Measurements from ENCODE around the gene ZPR1.
"Not testable (repeated sequence)": the region's sequence is repeated elsewhere in the genome, so short reads cannot be mapped to it uniquely, and the experiment has no call there.

ZPR1 gene

GRCh38 chr11:116823031-116823843, 35.4 kb upstream of the ZPR1 start, which contains the start of gene APOA4:
TSS of gene APOA4 (minus strand) at chr11:116823304. CDS start at chr11:116823191, 113 bp downstream.
- no peak for DNase-seq (ENCODE audit: low spot score)

DNA sequence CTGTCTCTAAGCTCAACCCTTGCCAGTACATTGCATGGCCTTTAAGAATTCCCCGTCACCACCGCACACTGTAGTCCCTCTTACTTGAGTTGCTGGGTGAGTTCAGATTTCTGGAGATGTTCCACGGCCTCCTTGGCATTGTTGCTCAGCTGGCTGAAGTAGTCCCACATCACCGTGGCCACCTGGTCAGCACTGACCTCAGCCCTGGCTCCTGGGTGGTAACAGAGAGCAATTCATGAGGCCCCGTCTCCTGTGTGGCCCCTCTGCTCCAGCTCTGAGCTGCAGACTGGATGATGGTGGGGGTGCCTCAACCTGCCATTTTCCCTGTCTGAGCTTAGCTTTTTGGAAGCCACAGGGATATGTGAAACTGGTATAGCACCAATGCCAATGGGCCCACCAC, 34.8 kb upstream of the ZPR1 start:
- no peak for DNase-seq (ENCODE audit: low spot score)

- DNase-seq (ENCODE audit: low spot score) = no peak
Measured at GRCh38 chr11:116821050-116821918, 33.5 kb upstream of the ZPR1 start.

GRCh38 chr11:116819049-116819448, 31.2 kb upstream of the ZPR1 start:
- no peak for DNase-seq (ENCODE audit: low spot score)

GRCh38 chr11:116814502-116814901, 26.7 kb upstream of the ZPR1 start:
- no peak for DNase-seq (ENCODE audit: low spot score)

DNA sequence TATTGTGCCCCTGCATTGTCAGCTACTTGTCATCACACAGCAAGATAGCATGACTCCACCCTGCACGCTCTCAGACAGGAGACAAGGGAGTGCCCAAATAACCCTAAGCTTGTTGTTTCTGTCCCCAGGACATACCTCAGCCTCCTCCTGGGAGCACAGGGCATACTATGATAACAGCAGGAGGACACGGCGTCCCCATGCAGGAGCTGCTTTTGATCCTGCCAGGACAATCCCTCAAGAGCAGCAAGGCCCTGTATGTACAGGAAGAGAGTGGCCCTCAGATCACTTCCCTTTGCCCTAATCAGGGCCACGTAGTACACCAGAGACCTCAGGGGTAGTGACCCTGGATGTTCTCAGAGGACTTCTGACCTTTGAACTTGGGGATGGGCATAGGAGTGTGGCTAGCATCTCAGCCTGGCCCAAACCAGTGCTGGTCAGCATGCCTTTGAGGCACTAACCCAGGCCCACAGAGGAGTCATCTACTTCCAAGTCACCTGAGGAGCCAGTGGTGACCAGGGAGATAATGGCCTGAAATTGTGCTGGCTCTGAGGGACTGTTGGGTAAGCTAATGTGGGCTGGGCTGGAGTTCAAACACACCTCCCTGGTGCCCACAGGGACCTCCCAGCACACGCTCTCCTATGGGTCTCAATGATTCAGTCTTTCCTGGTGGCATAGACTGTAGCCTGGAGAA, 26.1 kb upstream of the ZPR1 start:
- DNase-seq (ENCODE audit: low spot score) = no peak

GRCh38 chr11:116813170-116813569, 25.3 kb upstream of the ZPR1 start:
- DNase-seq (ENCODE audit: low spot score) = no peak

GRCh38 chr11:116812109-116812508, 24.3 kb upstream of the ZPR1 start:
- no peak for DNase-seq (ENCODE audit: low spot score)

DNA sequence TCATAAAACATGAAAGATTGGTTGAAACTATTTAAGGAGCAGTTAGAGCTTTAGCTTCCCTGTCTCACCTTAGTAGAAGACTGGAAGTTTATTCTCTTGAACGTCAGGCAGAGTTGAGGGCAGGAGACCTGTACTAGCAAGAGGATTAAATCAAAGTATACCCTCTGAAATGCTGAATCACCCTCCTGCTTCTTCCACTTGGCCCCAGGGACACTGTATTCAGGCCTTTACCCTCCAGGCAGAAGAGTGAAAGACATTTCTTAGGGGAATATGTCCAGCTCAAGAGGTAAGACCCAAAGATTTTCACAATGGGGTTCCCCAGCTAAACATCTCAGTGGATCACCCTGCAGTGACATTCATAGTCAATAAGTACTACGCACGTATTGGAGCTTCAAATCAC, 23.4 kb upstream of the ZPR1 start:
- no peak for DNase-seq (ENCODE audit: low spot score)

DNA sequence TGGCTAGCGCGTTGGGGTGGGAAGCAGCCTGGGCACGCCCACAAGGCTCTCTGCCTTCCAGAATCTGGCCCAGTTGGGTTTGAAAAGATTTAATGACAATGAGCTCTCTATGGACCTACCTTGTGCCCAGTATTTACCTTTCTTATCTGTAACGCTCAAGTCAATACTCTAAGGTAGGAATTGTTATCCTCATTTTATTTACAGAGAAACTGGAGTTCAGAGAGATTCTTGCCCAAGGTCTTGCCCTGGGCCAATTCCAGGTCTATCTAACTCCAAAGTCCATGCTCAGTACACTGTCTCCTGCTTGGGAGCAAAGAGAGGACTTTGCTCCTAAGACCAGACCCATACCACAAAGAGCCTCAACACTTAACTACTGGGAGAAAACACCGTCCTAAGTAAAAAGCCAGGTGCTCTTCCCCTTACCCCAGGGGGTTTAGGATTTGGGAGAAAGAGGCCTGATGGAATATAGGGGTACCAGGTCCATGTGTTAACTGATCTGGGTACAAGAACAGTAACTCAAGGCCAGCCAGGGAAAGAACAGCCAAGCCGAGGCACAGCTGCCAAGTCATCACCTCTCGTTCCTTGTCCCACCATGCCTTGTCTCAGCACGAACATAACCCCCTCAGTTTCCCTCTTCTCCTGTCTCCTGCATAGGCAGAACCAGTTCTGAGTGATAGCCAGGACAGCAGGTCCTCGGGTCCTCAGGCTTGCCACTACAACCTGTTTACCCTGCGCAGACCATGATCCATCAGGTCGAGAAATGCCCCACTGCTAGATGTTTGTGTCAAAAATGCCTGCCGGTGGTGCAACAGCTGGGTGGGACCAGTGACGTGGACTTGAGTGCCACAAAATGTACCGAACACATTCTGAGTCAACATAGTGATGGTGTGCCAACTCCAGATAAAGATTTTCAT, 20.7 kb upstream of the ZPR1 start:
- peak; percentile 59 for DNase-seq (ENCODE audit: low spot score)

GRCh38 chr11:116807601-116808261, 19.9 kb upstream of the ZPR1 start:
- DNase-seq (ENCODE audit: low spot score) = no peak

- no peak for DNase-seq (ENCODE audit: low spot score)
Measured at GRCh38 chr11:116804001-116804400, 16.2 kb upstream of the ZPR1 start.

- DNase-seq (ENCODE audit: low spot score) = not testable (repeated sequence)
Measured at GRCh38 chr11:116801662-116802061, 13.8 kb upstream of the ZPR1 start.

DNA sequence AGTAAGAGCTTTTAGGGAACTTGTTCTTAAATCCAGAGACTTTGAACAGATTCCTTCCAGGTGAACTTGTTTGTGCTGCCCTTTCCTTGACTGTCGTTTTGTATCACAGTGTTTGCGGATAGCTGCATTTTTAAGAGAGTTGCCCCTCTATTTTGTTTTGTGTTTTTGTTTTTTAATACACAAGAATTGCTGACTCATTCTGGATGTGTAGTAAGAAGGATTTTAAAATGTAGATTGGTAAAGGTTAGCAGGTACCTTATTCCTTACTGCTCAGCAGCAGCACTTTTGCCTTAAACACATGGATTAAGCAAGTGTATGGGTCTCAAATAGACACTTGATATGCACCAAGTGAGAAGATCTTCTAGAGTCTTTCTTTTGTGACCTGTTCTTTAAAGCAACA, 12.8 kb upstream of the ZPR1 start:
- DNase-seq (ENCODE audit: low spot score) = no peak

DNA sequence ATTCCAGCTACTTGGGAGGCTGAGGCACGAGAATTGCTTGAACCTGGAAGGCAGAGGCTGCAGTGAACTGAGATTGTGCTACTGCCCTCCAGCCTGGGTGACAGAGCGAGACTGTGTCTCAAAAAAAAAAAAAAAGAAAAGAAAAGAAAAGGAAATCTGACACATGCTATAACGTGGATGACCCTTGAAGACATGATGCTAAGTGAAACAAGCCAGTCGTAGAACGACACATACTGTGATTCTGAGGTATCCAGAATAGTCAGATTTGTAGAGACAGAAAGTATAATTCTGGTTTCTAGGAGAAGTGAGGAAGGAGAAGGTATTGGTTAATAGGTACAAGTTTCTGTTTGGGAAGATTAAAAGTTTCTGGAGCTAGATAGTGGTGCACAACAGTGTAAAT, 10.5 kb upstream of the ZPR1 start:
- DNase-seq (ENCODE audit: low spot score) = no peak

- DNase-seq (ENCODE audit: low spot score) = no peak
Measured at GRCh38 chr11:116797816-116798215, 10.0 kb upstream of the ZPR1 start.

- no peak for DNase-seq (ENCODE audit: low spot score)
Measured at GRCh38 chr11:116796548-116796947, 8.7 kb upstream of the ZPR1 start.

- DNase-seq (ENCODE audit: low spot score) = no peak
Measured at GRCh38 chr11:116794851-116795250, 7.0 kb upstream of the ZPR1 start.

GRCh38 chr11:116793772-116794097, 5.9 kb upstream of the ZPR1 start:
- no peak for DNase-seq (ENCODE audit: low spot score)

DNA sequence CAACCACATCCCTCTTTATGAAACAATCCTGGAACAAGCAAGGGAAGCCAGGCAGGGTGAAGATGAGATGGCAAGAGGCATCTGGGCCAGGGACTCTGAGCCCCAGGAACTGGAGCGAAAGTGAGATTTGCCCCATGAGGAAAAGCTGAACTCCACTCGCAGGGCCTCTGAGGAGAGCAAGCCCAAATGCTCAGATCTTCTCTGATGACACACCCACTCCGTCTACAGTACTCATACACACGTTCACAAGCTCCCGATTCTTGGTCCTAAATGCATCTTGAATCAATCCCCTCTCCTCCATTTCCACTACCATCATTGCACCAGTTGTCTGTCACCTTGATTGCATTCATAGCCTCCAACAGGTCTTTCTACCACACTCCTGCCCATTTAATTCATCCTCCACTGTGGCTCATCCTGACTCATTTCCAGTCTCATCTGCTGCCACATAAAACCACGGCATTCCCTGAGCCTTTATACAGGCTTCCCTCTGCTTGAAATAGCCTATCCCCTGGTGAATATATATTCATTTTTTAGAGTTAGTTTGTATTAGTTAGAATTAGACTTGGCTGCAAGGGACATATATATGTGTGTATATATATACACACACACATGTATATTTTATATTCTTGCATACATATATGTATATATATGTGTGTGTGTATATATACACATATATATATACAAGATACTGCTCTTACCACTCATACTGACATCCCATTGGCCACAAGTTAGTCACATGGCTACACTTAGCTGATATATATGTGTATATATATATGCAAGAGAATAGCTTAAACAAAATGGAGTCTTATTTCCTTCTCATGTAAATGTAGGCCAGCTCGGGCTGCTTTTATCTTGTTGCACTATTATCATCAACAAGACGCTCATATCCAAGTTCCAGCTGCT, 5.3 kb upstream of the ZPR1 start:
- DNase-seq (ENCODE audit: low spot score) = no peak

Data from LoVo (cell line).